ENCODE data around the gene NOS1. TPM values are rescaled to one million over a fixed set of nuclear protein-coding genes. Genes with fewer than 3 reads are reported as not detected.

NOS1 gene
- total and polyA plus RNA-seq, 2 donors (not counting 3 experiments of a cell fraction or from before 2014, with no cell fraction given) = not detected

DNA sequence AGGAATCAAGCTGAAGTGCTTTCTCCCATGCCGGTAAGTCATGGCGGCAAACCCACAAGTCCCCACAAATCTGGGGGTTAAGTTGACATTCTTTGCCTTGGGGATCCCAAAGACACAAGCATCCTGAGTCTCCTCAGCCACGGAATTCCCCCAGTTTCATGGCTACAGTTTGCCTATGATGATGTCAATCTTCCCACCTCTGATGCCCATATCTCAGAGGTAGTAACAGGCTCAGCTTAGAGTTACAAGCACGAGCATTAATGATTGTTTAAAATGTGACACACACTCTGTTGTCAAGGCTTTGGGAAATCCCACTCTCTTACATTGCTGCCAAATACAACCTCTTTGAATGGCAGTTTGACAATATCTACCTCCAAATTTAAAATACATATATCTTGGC, 22.3 kb downstream of the NOS1 start:
- Histone ChIP-seq H3K9ac (replicated peaks; ENCODE audit: extremely low read depth, insufficient read depth, low read length) (no peak overlapping the region), H3K36me3 (ENCODE audit: control insufficient read depth in 2 of 2, extremely low read depth in 1 of 2, insufficient read depth in 2 of 2, low read length in 2 of 2) (no peaks in the 10 kb centered on the region), H3K4me3 (replicated peaks in 1 of 3; ENCODE audit: insufficient read depth in 1 of 3, low read depth in 1 of 3, low read length in 3 of 3) (no peak overlapping the region), H4K20me1 (replicated peaks; ENCODE audit: control insufficient read depth, extremely low read depth, insufficient read depth, low read length) (no peaks in the 10 kb centered on the region), H3K4me1 (ENCODE audit: control insufficient read depth, extremely low read depth, insufficient read depth, low read length) (no peaks in the 10 kb centered on the region), H3K27me3 (ENCODE audit: control insufficient read depth in 2 of 2, insufficient read depth in 2 of 2, low read length in 2 of 2) (peaks cover 4 to 5% of the 10 kb centered on the region in 2 experiments), H3K9me1 (replicated peaks; ENCODE audit: control insufficient read depth, extremely low read depth, insufficient read depth, low read length) (no peaks in the 10 kb centered on the region), H2AFZ (ENCODE audit: low read depth, low read length) (no peak overlapping the region), H3K79me2 (ENCODE audit: control insufficient read depth, insufficient read depth, low read length) (no peaks in the 10 kb centered on the region), H3K27ac (ENCODE audit: insufficient read depth, low read depth, low read length) (no peak overlapping the region), H3K9me3 (replicated peaks; ENCODE audit: control insufficient read depth, insufficient read depth, low read length) (no peaks in the 10 kb centered on the region), H3K4me2 (ENCODE audit: insufficient read depth, low read length) (no peak overlapping the region)
- FAIRE-seq = no peak
- no peak for DNase-seq (ENCODE audit: low read depth, low spot score)
- TF ChIP-seq JUN (IDR thresholded peaks at IDR 0.05; ENCODE audit: borderline replicate concordance, insufficient read depth, insufficient read length, low read depth) (no peak), EZH2 (IDR thresholded peaks at IDR 0.05; ENCODE audit: borderline replicate concordance, low read depth, low read length, severe bottlenecking) (no peak), POLR2A (IDR thresholded peaks at IDR 0.05; ENCODE audit: low read depth, low read length) (no peak), CTCF (IDR thresholded peaks at IDR 0.05; ENCODE audit: extremely low read depth in 1 of 2, insufficient read depth in 1 of 2, low read depth in 1 of 2, low read length in 2 of 2) (no peak), MYC (IDR thresholded peaks at IDR 0.05; ENCODE audit: low read depth, low read length) (no peak), MAX (IDR thresholded peaks at IDR 0.05; ENCODE audit: insufficient read depth, insufficient read length) (no peak), GATA2 (IDR thresholded peaks at IDR 0.05; ENCODE audit: insufficient read depth, insufficient read length, low read depth, low read length) (no peak), POLR2AphosphoS5 (IDR thresholded peaks at IDR 0.05; ENCODE audit: insufficient read depth, low read depth, low read length) (no peak), FOS (IDR thresholded peaks at IDR 0.05; ENCODE audit: borderline replicate concordance, insufficient read depth, low read length) (no peak)
- BruUV-seq (replicated peaks) = no TSS peak
- dilution Hi-C loops (cut with MboI; ENCODE audit: extremely low pct_ligation_motif_present, low sequenced_read_pairs) = no loop called here
- CTCF ChIA-PET = interaction anchor here (1.2 kb wide), 1 partner anchor 518 kb away, joined by 3 read pairs; no protein-coding TSS in a partner anchor
- POLR2A ChIA-PET = no interaction called here
- intact Hi-C loops (cut with micrococcal nuclease) = no loop called here

Data from endothelial cell of umbilical vein (primary cell).